Aorta (tissue), 5 donors: ENCODE data around the gene GLRA1. TPM values are rescaled to one million over a fixed set of nuclear protein-coding genes. Genes with fewer than 3 reads are reported as not detected.

Source experiments
- ATAC-seq: fragments of 200-7000 bp; cut with Tn5 transposase; one replicate; pipeline ENCODE4 v1.9.1; 2022; ENCODE audit warnings: moderate library complexity; ENCODE audit not compliant: low FRiP score
- DNase-seq, 2 donors: peaks; one replicate each; pipeline ENCODE4 v3.0.0-alpha.2; 2020
- H3K27ac ChIP-seq, 2 donors: one replicate each; pipeline ENCODE4 v1.5.1; 2013; ENCODE audit warnings: low read length in 2 of 2, mild to moderate bottlenecking in 2 of 2, moderate library complexity in 2 of 2, control low read depth in 1 of 2, inconsistent platforms in 1 of 2, low read depth in 1 of 2
- H3K27me3 ChIP-seq, 2 donors: one replicate each; pipeline ENCODE4 v1.6.1; 2013; ENCODE audit warnings: control low read depth in 1 of 2, low read length in 1 of 2, mild to moderate bottlenecking in 1 of 2, moderate library complexity in 1 of 2; ENCODE audit not compliant: insufficient read depth in 2 of 2, control insufficient read depth in 1 of 2
- H3K36me3 ChIP-seq, 2 donors: one replicate each; pipeline ENCODE4 v1.6.1; 2013; ENCODE audit warnings: control low read depth in 1 of 2, low read length in 1 of 2, mild to moderate bottlenecking in 1 of 2; ENCODE audit not compliant: insufficient read depth in 2 of 2, control insufficient read depth in 1 of 2
- H3K4me1 ChIP-seq, 2 donors: one replicate each; pipeline ENCODE4 v1.6.1; 2013; ENCODE audit warnings: low read length in 2 of 2, control low read depth in 1 of 2, mild to moderate bottlenecking in 1 of 2, moderate library complexity in 1 of 2; ENCODE audit not compliant: insufficient read depth in 2 of 2, control insufficient read depth in 1 of 2
- H3K4me3 ChIP-seq, 2 donors: one replicate each; pipeline ENCODE4 v1.5.1; 2013; ENCODE audit warnings: low read length in 2 of 2, control low read depth in 1 of 2, mild to moderate bottlenecking in 1 of 2
- H3K9me3 ChIP-seq: one replicate; pipeline ENCODE4 v1.6.1; 2013; ENCODE audit warnings: mild to moderate bottlenecking, low read length; ENCODE audit not compliant: control insufficient read depth
- WGBS, 2 donors: extraction: QIAGEN DNeasy Blood & Tissue Kit; methylation state at CpG; one replicate each; pipeline ENCODE4 v1.1.7; 2013; 5-methylcytosine and 5-hydroxymethylcytosine counted together
- intact Hi-C, 2 donors: fragments of 100-400 bp; cut with DNase I; formaldehyde crosslinking; loops; one replicate each; pipeline versions ENCODE4 v1.14.2 to v1.15.0; 2022
- polyA plus RNA-seq, 2 donors: library from polyadenylated mRNA; stranded (reverse); fragments of 200-250 nt; gene quantifications; one replicate each; pipeline ENCODE4 v1.2.3, GENCODE V29; 2013
- total RNA-seq, 2 donors: library from RNA; stranded (reverse); fragmentation: NEBNext Ultra II Directional; extraction: Animal tissue kit (Norgen Biotek cat#: 25700); gene quantifications; one replicate each; pipeline ENCODE4 v1.2.1, GENCODE V29; 2021
- donor health status: healthy with polysubstance abuse.
- donor health status: Bipolar disorder and iron deficiency.
- donor health status: DM: no; HTN: no; CAD: no.
- donor health status: DM: no; HTN: no; CAD: no.
- donor health status: DM: yes; HTN: yes; CAD: no.

Gene GLRA1
- total and polyA plus RNA-seq, 4 donors, result not detected

DNA sequence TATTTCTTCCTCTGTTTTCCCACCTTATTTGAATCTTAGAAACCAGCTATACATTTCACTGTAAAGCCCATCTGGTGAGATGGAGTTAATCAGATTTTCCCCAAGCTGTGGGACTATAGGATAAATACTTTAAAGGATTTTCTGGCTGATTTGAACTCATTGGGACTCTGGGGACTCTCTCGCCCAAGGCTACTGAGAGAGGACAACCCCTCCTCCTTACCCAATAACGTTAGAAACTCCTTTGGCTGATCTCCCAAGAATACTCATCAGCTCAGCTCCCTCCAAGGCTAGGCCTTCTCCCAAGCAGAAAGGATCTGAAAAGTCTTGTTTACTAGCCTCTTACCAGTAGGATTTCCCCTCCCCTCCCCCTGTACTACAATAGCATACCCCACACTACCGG lies 1.5 kb upstream of the GLRA1 start:
- no peak for ATAC-seq

DNA sequence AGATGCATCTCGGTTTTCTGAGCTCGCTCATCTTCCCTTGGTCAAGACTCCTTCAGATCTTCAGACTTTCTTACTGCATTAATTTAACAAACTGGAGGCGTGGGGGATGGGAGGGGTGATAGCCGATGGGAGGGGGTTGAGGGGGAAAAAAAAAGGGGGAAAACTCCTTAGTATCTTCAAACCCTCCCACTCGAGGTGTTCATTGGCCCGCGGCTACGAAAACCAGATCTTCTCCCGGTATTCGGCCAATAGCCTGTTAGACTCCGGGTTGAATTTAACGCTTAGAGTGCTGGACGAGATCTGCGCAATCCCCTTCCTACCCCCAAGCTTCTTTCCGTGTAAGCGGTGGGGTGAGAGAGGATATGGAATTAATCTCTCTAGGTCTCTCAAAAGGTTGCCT lies 689 bp upstream of the GLRA1 start:
- 9 to 12% methylated on average over 16 of the region's 16 CpGs for WGBS, 2 donors
- ATAC-seq, result no peak
- DNase-seq, result no peak
- H3K9me3 ChIP-seq, result peaks cover 1% of the 10 kb centered on the region
- intact Hi-C loops, result no loop called here
- H3K4me1 ChIP-seq, result no peaks in the 10 kb centered on the region
- peaks cover 0 to 2% of the 10 kb centered on the region in 2 donors for H3K27me3 ChIP-seq
- no peaks in the 10 kb centered on the region for H3K36me3 ChIP-seq
- H3K4me3 ChIP-seq, result no peak overlapping the region
- no peak overlapping the region for H3K27ac ChIP-seq

More for the DNA sequence above, 1.5 kb upstream of the GLRA1 start:
- Histone ChIP-seq H3K9me3 (peaks cover 1% of the 10 kb centered on the region), H3K27me3 (peaks cover 0 to 2% of the 10 kb centered on the region in 2 donors), H3K4me3 (no peak overlapping the region), H3K36me3 (no peaks in the 10 kb centered on the region), H3K4me1 (no peaks in the 10 kb centered on the region), H3K27ac (no peak overlapping the region)
- DNase-seq, result no peak
- WGBS, 2 donors, result 42 to 47% methylated on average over 3 of the region's 3 CpGs
- intact Hi-C loops, result no loop called here

DNA sequence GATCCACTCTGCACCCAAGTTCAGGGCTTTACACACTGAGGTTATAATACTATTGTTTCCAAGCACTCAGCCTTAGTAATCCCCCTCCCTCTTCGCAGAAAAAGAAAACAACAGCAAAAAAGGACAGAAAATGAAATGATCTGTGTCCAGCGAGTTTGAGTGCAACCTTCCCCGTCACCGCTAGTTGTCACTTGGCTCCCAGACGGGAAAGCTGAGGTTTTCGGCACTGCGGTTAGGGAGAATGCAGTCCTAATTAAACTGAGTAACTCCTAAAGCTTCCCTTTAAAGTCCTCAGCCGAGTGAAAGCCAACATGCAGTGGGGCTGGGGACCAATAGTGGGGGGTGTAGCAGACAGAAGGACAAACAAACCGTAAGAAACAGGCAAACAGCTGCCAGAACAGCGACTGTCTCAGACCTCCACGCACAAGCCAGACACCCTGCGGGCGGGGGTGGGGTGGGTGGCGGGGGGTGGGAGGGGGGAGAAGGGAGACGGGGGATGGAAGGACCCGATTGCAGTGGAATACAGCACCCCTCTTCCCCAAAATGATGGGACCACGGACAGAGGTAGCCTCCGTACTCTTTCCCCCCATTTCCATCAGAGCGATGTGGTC lies 680 bp downstream of the GLRA1 start:
- 6 to 7% methylated on average over 13 to 19 of the region's 19 CpGs for WGBS, 2 donors
- intact Hi-C loops, result no loop called here
- H3K27ac ChIP-seq, result no peak overlapping the region
- H3K4me3 ChIP-seq, result no peak overlapping the region
- peaks cover 0 to 2% of the 10 kb centered on the region in 2 donors for H3K27me3 ChIP-seq
- ATAC-seq, result no peak
- peaks cover 1% of the 10 kb centered on the region for H3K9me3 ChIP-seq
- no peaks in the 10 kb centered on the region for H3K4me1 ChIP-seq
- H3K36me3 ChIP-seq, result no peaks in the 10 kb centered on the region
- DNase-seq, result no peak

DNA sequence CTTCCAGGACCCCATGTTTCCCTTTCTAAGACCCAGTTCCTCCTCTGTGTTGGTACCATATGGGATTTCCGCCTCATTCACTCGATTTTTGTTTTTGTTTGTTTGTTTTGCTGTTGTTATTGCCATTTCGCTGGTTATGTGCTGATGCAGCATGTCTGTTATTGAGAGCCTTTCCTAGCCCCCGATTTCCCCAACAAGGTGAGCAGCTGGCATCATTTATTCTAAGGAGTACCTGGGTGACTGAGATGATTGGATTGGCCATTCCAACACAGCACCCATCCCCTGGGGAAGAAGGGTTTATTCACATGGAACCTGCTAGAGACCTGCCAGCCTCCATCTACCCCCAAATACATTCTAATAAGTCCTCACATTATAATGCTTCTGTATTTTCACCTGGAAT lies 2.7 kb downstream of the GLRA1 start:
- Histone ChIP-seq H3K4me1 (no peaks in the 10 kb centered on the region), H3K36me3 (no peaks in the 10 kb centered on the region), H3K9me3 (peaks cover 1% of the 10 kb centered on the region), H3K27me3 (peaks cover 0 to 2% of the 10 kb centered on the region in 2 donors), H3K4me3 (no peak overlapping the region), H3K27ac (no peak overlapping the region)
- intact Hi-C loops, result loop anchor here in 1 of 2 donors (1.0 kb wide), 1 partner anchor 21 kb away; no protein-coding TSS in a partner anchor
- 66 to 74% methylated on average over 4 of the region's 4 CpGs for WGBS, 2 donors
- DNase-seq (no peak), ATAC-seq (no peak)

DNA sequence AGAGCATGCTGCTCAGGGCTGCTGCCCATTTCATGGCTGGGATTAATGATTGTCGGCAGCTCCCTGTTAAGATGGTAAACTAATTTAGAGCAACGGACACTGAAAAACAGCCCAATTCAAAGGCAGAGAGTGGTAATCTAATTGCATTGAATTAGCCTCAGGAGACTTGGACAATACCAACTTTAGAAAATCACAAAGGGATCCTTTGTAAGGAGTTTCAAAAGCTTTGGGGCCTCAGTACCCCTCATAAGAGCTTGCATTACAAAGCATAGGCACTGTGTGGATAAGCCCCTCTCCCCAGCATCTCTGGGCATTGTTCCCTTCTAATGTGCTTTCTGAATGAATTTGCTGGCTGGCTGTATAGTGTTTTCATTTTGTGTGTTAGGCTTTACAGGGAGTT lies 6.7 kb downstream of the GLRA1 start:
- 63 to 67% methylated on average over 2 of the region's 2 CpGs for WGBS, 2 donors
- H3K27ac ChIP-seq, result no peak overlapping the region
- no peaks in the 10 kb centered on the region for H3K36me3 ChIP-seq
- H3K4me3 ChIP-seq, result no peak overlapping the region
- intact Hi-C loops, result no loop called here
- H3K27me3 ChIP-seq, result no peaks in the 10 kb centered on the region
- H3K4me1 ChIP-seq, result peaks cover 0 to 3% of the 10 kb centered on the region in 2 donors
- DNase-seq, result no peak
- no peaks in the 10 kb centered on the region for H3K9me3 ChIP-seq
- no peak for ATAC-seq

DNA sequence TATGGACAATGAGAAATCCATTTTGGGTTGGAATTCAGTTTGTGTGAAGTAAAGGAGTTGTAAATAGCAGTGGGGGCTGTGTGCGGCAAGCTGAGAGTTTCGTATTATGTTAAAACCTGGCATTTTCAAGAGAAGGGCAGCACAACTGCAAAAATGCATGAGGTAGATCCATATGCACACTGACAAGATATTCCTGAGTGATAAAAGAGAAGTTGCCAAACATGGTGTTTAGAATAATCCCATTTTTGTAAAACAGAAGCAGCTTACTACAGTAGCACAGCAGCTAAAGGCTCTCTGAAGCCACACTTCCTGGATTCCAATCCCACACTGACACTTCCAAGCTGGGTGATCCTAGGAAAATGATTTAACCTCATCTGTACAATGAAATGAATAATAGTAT lies 11.2 kb downstream of the GLRA1 start:
- ATAC-seq, result no peak
- Histone ChIP-seq H3K27ac (no peak overlapping the region), H3K36me3 (no peaks in the 10 kb centered on the region), H3K4me3 (no peak overlapping the region), H3K4me1 (peaks cover 0 to 9% of the 10 kb centered on the region in 2 donors), H3K27me3 (no peaks in the 10 kb centered on the region), H3K9me3 (no peaks in the 10 kb centered on the region)
- 98 to 100% methylated on average over 2 of the region's 2 CpGs for WGBS, 2 donors
- intact Hi-C loops, result no loop called here
- DNase-seq, result no peak

DNA sequence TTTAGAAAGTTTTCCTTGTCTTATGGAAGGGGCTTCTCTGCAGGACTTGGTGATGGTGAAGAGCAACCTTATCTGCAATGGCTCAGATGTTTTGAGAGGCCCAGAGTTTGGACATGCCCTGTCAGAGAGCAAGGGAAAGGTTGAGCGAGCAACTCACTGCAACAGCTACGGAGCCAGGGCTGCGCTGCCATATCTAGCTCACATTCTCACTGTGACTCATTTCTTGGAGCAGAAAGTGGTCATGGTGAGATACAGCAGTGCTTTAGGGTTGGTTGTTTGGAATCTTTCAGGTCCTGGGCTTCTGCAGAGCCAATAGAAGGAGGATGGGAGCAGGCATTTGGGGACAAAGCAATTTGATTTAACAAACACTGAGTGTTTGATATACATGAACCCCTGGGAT lies 12.3 kb downstream of the GLRA1 start:
- ATAC-seq (peak; percentile 54), DNase-seq (peak in 1 of 2 donors; percentile 46)
- Histone ChIP-seq H3K27me3 (no peaks in the 10 kb centered on the region), H3K27ac (peak overlapping the region in 1 of 2 donors; percentile 33), H3K4me3 (no peak overlapping the region), H3K9me3 (no peaks in the 10 kb centered on the region), H3K36me3 (no peaks in the 10 kb centered on the region), H3K4me1 (peaks cover 0 to 9% of the 10 kb centered on the region in 2 donors)
- intact Hi-C loops, result no loop called here
- WGBS, 2 donors, result 6 to 9% methylated on average over 3 of the region's 3 CpGs

DNA sequence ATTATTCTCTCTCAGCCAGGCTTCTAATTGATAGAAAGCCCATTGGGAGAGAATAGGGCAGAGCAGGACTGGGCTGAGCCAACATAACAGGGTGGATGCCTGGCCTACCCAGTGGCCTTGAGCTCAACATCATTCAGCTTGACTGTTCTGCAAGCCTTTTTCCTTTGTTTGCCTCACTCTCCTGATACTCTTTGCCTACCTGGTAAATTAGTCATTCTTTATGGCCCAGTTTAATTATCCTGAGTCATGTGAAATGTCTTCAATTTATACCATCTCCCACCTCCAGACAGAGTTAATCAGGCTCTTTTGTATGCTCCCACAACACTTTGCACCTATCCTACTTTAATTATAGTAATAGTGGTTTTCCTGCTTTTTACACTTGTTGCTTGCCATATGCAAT lies 13.6 kb downstream of the GLRA1 start:
- Histone ChIP-seq H3K27ac (no peak overlapping the region), H3K27me3 (no peaks in the 10 kb centered on the region), H3K9me3 (no peaks in the 10 kb centered on the region), H3K4me3 (no peak overlapping the region), H3K36me3 (no peaks in the 10 kb centered on the region), H3K4me1 (peaks cover 0 to 12% of the 10 kb centered on the region in 2 donors)
- intact Hi-C loops, result no loop called here
- no peak for DNase-seq
- ATAC-seq, result no peak

DNA sequence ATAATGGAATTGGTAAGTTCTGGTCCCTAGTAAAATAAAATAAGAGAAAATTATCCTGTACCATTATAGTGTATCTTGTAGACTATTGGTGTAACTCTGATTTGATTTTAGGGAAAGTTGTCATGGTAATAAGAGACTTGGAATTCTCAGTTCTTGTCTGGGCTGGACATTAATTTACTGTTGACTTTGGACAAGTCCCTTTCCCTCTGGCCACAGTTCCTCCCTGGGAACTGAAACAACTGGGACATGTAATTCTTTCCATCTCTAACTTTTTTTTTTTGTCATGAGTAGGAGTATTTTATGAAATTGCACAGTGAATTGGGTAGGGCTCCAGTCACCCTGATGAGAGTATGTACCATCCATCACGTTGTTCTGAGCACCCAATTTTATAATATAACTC lies 15.0 kb downstream of the GLRA1 start:
- WGBS, 2 donors, result 0 to 1% methylated on average over 1 of the region's 1 CpG
- peak; percentile 34 for ATAC-seq

More for the DNA sequence above, 15.0 kb downstream of the GLRA1 start:
- Histone ChIP-seq H3K9me3 (no peaks in the 10 kb centered on the region), H3K27me3 (no peaks in the 10 kb centered on the region), H3K4me3 (no peak overlapping the region), H3K27ac (no peak overlapping the region), H3K4me1 (peaks cover 0 to 16% of the 10 kb centered on the region in 2 donors), H3K36me3 (no peaks in the 10 kb centered on the region)
- DNase-seq, result peak in 1 of 2 donors; percentile 48
- intact Hi-C loops, result no loop called here
